HG03139 (cell line): ENCODE results near the gene SLC5A5.

Experiments used
- ATAC-seq: cut with Tn5 transposase; IDR thresholded peaks from one replicate; pipeline ENCODE4 v1.9.1; 2021; ENCODE audit not compliant: unreplicated experiment

The SLC5A5 gene

GRCh38 chr19:17871878-17872250 lies at the start of gene SLC5A5:
SLC5A5 (plus strand) TSS chr19:17871945; CDS start chr19:17872320, 375 bp downstream.
- no peak for ATAC-seq

- no peak for ATAC-seq
Measured at GRCh38 chr19:17824339-17824738, 47.4 kb upstream of the SLC5A5 start.

- no peak for ATAC-seq
Measured at GRCh38 chr19:17826508-17827056, 45.2 kb upstream of the SLC5A5 start.

- no peak for ATAC-seq
Measured at GRCh38 chr19:17829855-17830566, 41.7 kb upstream of the SLC5A5 start.

- ATAC-seq: no peak
Measured at GRCh38 chr19:17830567-17831418, 41.0 kb upstream of the SLC5A5 start.

- no peak for ATAC-seq
Measured at GRCh38 chr19:17831419-17831888, 40.3 kb upstream of the SLC5A5 start.

GRCh38 chr19:17832443-17833208 lies 39.1 kb upstream of the SLC5A5 start:
- ATAC-seq: no peak

GRCh38 chr19:17834350-17835181 lies 37.2 kb upstream of the SLC5A5 start:
- ATAC-seq: no peak

- no peak for ATAC-seq
Measured at GRCh38 chr19:17835182-17836006, 36.4 kb upstream of the SLC5A5 start.

GRCh38 chr19:17836530-17836929 lies 35.2 kb upstream of the SLC5A5 start:
- no peak for ATAC-seq

GRCh38 chr19:17837972-17838371 lies 33.8 kb upstream of the SLC5A5 start:
- ATAC-seq: no peak

- ATAC-seq: no peak
Measured at GRCh38 chr19:17840019-17840418, 31.7 kb upstream of the SLC5A5 start.

GRCh38 chr19:17841371-17841809 lies 30.4 kb upstream of the SLC5A5 start:
- ATAC-seq: no peak

GRCh38 chr19:17841810-17842662 lies 29.7 kb upstream of the SLC5A5 start:
- ATAC-seq: no peak

GRCh38 chr19:17842663-17843291 lies 29.0 kb upstream of the SLC5A5 start:
- ATAC-seq: no peak

- ATAC-seq: no peak
Measured at GRCh38 chr19:17843292-17843827, 28.4 kb upstream of the SLC5A5 start.

- ATAC-seq: no peak
Measured at GRCh38 chr19:17843908-17844490, 27.7 kb upstream of the SLC5A5 start.
